Thyroid gland (tissue), 4 donors: ENCODE data around the gene NPHS1. TPM values are rescaled to one million over a fixed set of nuclear protein-coding genes. Genes with fewer than 3 reads are reported as not detected.

Source experiments
- DNase-seq, 2 donors: peaks; one replicate each; pipeline ENCODE4 v3.0.0-alpha.2; 2019
- H3K27ac ChIP-seq, 3 donors: fragments of 200-600 bp; sonication (generic); 1 replicate in 2 of 3; 2 replicates in 1 of 3; pipeline ENCODE4 v1.5.1; 2016 to 2019; ENCODE audit warnings: mild to moderate bottlenecking in 1 of 3, moderate library complexity in 1 of 3
- H3K27me3 ChIP-seq: fragments of 200-600 bp; sonication (generic); one replicate; pipeline ENCODE4 v1.5.1; 2019
- H3K36me3 ChIP-seq, 2 donors: fragments of 200-600 bp; sonication (generic); one replicate each; pipeline ENCODE4 v1.5.1; 2016 to 2019
- H3K4me1 ChIP-seq, 2 donors: fragments of 200-600 bp; sonication (generic); one replicate each; pipeline ENCODE4 v1.5.1; 2017 to 2019
- H3K4me3 ChIP-seq, 3 donors: fragments of 200-600 bp; sonication (generic); replicated peaks in 1 of 3; 1 replicate in 2 of 3; 2 replicates in 1 of 3; pipeline ENCODE4 v1.5.1; 2016; ENCODE audit warnings: mild to moderate bottlenecking in 1 of 3
- H3K9me3 ChIP-seq: fragments of 200-600 bp; sonication (generic); one replicate; pipeline ENCODE4 v1.5.1; 2017
- POLR2A ChIP-seq, 2 donors: fragments of 450-650 bp; IDR thresholded peaks; one replicate each; pipeline ENCODE4 v1.6.1; 2017; ENCODE audit warnings: antibody characterized with exemption in 2 of 2, mild to moderate bottlenecking in 2 of 2, moderate library complexity in 1 of 2
- WGBS, 2 donors: methylation state at CpG; one replicate each; pipeline ENCODE4 v1.1.5; 2017; 5-methylcytosine and 5-hydroxymethylcytosine counted together
- intact Hi-C: fragments of 100-400 bp; cut with DNase I; formaldehyde crosslinking; loops from one replicate; pipeline ENCODE4 v1.15.1; 2023
- total RNA-seq, 4 donors: library from RNA; depleted of rRNA; stranded (reverse); fragments of >200 nt; gene quantifications; one replicate each; pipeline ENCODE4 v1.2.3, GENCODE V29; 2016
- TF ChIP-seq, protein P1 (sequence below), 6 experiments: fragments of 200-600 bp in 3 of 6; fragments of 450-650 bp in 3 of 6; sonication (generic) in 3 of 6; IDR thresholded peaks; one replicate each; pipeline ENCODE4 v1.5.1; 2016 to 2019; ENCODE audit warnings: antibody characterized with exemption in 6 of 6, mild to moderate bottlenecking in 2 of 6, inconsistent platforms in 1 of 6, moderate library complexity in 1 of 6

NPHS1 gene
- total RNA-seq, 4 donors from 2014 or later, result not detected

DNA sequence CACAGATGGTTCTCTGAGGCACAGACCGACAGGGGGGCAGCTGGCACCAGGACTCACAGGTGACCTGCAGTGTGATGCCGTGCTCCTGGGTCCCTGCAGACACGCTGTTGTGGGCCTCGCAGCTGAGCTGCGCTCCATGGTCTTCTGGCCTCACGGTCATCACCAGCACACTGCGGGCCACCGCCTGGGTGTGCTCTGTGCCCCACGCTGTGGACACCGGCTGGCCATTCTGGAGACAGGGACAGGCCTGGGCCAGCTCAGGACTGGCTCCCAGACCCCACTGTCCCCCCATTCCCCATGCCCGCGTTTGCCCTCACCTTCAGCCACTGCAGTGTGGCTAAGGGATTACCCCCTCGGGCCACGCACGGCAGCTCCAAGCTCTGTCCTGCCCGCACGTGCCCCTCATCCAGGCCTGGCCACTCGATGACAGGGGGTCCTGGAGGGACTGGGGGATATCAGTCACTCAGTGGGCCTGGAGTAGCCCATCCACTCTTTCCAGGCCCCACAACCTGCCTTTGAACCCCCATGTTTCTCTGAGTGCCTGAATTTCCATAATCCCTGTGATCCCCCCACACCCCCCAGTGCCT is 3.3 kb downstream of the NPHS1 start:
- WGBS, 2 donors, result 92 to 96% methylated on average over 6 to 10 of the region's 18 CpGs
- H3K27ac ChIP-seq, result no peak overlapping the region
- peaks cover 10 to 13% of the 10 kb centered on the region in 2 donors for H3K4me1 ChIP-seq
- DNase-seq, result no peak
- TF ChIP-seq, protein P1, sequence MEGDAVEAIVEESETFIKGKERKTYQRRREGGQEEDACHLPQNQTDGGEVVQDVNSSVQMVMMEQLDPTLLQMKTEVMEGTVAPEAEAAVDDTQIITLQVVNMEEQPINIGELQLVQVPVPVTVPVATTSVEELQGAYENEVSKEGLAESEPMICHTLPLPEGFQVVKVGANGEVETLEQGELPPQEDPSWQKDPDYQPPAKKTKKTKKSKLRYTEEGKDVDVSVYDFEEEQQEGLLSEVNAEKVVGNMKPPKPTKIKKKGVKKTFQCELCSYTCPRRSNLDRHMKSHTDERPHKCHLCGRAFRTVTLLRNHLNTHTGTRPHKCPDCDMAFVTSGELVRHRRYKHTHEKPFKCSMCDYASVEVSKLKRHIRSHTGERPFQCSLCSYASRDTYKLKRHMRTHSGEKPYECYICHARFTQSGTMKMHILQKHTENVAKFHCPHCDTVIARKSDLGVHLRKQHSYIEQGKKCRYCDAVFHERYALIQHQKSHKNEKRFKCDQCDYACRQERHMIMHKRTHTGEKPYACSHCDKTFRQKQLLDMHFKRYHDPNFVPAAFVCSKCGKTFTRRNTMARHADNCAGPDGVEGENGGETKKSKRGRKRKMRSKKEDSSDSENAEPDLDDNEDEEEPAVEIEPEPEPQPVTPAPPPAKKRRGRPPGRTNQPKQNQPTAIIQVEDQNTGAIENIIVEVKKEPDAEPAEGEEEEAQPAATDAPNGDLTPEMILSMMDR (IDR thresholded peaks at IDR 0.05), result no peak
- TF ChIP-seq POLR2A (IDR thresholded peaks at IDR 0.05), result no peak
- no peaks in the 10 kb centered on the region for H3K36me3 ChIP-seq
- intact Hi-C loops, result no loop called here
- H3K27me3 ChIP-seq, result peaks cover 16% of the 10 kb centered on the region
- H3K4me3 ChIP-seq, result no peak overlapping the region
- H3K9me3 ChIP-seq, result no peaks in the 10 kb centered on the region

DNA sequence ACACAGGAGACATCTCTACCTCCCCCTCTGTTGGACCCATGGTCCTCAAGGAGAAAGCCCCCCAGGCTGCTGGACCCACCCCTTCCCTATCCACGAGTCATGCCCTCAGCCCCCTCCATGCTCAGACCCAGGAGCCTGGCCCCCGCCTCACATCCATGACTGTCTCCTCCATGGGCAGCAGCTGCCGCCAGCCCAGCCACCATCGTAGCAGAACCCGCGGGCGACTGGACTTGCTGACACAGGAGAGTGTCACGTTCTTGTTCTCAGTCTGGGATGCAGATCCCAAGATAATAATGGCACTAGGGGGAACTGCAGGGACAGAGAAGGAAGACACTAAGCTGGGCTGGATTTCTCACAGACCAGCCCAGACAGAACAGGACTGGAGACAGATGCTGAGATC is 3.8 kb downstream of the NPHS1 start:
- peaks cover 17% of the 10 kb centered on the region for H3K27me3 ChIP-seq
- 75 to 83% methylated on average over 7 of the region's 8 CpGs for WGBS, 2 donors
- H3K9me3 ChIP-seq, result no peaks in the 10 kb centered on the region
- no peaks in the 10 kb centered on the region for H3K36me3 ChIP-seq
- H3K4me1 ChIP-seq, result peaks cover 10 to 13% of the 10 kb centered on the region in 2 donors
- no peak for TF ChIP-seq POLR2A (IDR thresholded peaks at IDR 0.05)
- TF ChIP-seq, protein P1 (IDR thresholded peaks at IDR 0.05), result no peak
- no peak overlapping the region for H3K27ac ChIP-seq
- intact Hi-C loops, result no loop called here
- no peak overlapping the region for H3K4me3 ChIP-seq
- DNase-seq, result no peak

DNA sequence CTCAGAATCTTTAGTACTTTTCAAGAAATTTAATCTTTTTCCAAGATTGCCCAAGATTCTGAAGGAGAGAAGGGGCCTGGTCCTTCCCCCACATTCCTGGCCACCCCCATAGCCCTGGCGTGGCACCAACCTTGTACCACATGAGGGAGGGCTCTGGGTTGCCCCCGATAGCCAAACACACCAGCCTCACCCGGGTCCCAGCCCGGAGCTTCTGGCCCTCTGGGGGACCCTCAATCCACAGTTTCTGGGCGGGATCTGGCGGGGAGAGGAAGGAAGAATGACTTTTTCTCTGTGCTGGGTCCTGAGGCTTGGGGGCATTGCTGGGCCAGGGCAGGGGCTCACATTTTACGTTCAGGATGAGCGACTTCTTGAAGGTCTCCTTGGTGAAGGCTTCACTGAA is 4.4 kb downstream of the NPHS1 start:
- 78 to 85% methylated on average over 7 to 8 of the region's 8 CpGs for WGBS, 2 donors
- H3K27me3 ChIP-seq, result peaks cover 17% of the 10 kb centered on the region
- intact Hi-C loops, result no loop called here

DNA sequence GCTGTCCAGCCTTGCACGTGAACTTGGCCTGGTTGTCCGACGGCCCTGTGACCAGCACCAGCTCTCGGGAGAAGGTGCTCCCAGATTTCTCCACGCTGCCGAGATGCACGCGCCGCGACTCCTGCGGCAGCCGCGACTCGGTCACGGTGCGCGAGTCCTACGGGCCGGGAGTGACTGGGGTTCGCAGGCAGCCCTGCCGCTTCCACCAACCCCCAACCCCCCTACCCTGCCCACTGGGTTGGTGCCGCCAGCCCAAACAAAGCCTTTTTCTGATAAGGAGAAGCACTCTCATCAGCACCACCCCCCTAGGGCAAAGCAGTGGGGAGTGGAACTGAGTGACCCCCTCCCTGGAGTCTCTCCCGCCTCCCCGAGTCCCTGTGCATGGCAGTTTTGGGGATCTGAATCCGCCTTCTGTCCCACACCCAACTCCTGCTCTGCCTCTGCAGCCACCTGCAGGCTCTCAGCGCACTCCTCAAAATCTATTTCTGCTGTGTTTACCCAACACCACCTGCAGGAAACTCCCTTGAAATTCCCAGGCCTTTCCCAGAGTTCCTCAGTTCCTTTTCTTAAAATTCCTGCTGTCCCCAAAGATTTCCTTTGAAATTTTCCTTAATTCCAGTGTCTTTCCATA is 6.2 kb downstream of the NPHS1 start:
- Histone ChIP-seq H3K4me3 (no peak overlapping the region), H3K4me1 (peaks cover 10 to 13% of the 10 kb centered on the region in 2 donors), H3K27ac (no peak overlapping the region), H3K9me3 (no peaks in the 10 kb centered on the region), H3K27me3 (peaks cover 17% of the 10 kb centered on the region), H3K36me3 (no peaks in the 10 kb centered on the region)
- TF ChIP-seq, protein P1 (IDR thresholded peaks at IDR 0.05), result no peak
- no peak for TF ChIP-seq POLR2A (IDR thresholded peaks at IDR 0.05)
- 10 to 17% methylated on average over 4 to 7 of the region's 26 CpGs for WGBS, 2 donors
- no peak for DNase-seq
- intact Hi-C loops, result no loop called here

More for the DNA sequence above, 4.4 kb downstream of the NPHS1 start:
- H3K4me3 ChIP-seq, result no peak overlapping the region
- H3K4me1 ChIP-seq, result peaks cover 10 to 13% of the 10 kb centered on the region in 2 donors
- H3K9me3 ChIP-seq, result no peaks in the 10 kb centered on the region
- DNase-seq, result no peak
- TF ChIP-seq, protein P1 (IDR thresholded peaks at IDR 0.05), result no peak
- no peak for TF ChIP-seq POLR2A (IDR thresholded peaks at IDR 0.05)
- H3K36me3 ChIP-seq, result no peaks in the 10 kb centered on the region
- no peak overlapping the region for H3K27ac ChIP-seq
